ENCODE data around the gene PWP2.

GRCh38 chr21:44090325-44090724 is 16.9 kb upstream of the PWP2 start:
- TF ChIP-seq CTCF (IDR thresholded peaks at IDR 0.05; ENCODE audit: borderline replicate concordance, extremely low read depth, low read length, poor library complexity, severe bottlenecking) (no peak), EZH2 (IDR thresholded peaks at IDR 0.05; ENCODE audit: borderline replicate concordance, low read depth, low read length, severe bottlenecking) (no peak)
